Testis (tissue), 3 donors: ENCODE data around the gene PSRC1. TPM values are rescaled to one million over a fixed set of nuclear protein-coding genes. Genes with fewer than 3 reads are reported as not detected.
A peak's percentile ranks its signal among the peaks of the same experiment; 100 is the strongest.

Experiments
- DNase-seq: peaks from one replicate; pipeline ENCODE4 v3.0.0-alpha.2; 2019
- H3K27ac ChIP-seq, 2 donors: fragments of 200-600 bp; sonication (generic); one replicate each; pipeline ENCODE4 v1.5.1; 2019
- H3K27me3 ChIP-seq: fragments of 200-600 bp; sonication (generic); one replicate; pipeline ENCODE4 v1.5.1; 2019
- H3K36me3 ChIP-seq: fragments of 200-600 bp; sonication (generic); one replicate; pipeline ENCODE4 v1.5.1; 2017; ENCODE audit warnings: low read depth; ENCODE audit errors: missing control alignments
- H3K4me1 ChIP-seq: fragments of 200-600 bp; sonication (generic); one replicate; pipeline ENCODE4 v1.5.1; 2019
- H3K4me3 ChIP-seq, 2 donors: fragments of 200-600 bp; sonication (generic); one replicate each; pipeline ENCODE4 v1.5.1; 2017 to 2019
- H3K9me3 ChIP-seq: fragments of 200-600 bp; sonication (generic); one replicate; pipeline ENCODE4 v1.5.1; 2017
- CTCF ChIP-seq, 3 experiments: fragments of 450-650 bp in 2 of 3; fragments of 200-600 bp in 1 of 3; sonication (generic) in 1 of 3; IDR thresholded peaks; one replicate each; pipeline ENCODE4 v1.5.1; 2016 to 2019; ENCODE audit warnings: antibody characterized with exemption in 3 of 3, mild to moderate bottlenecking in 2 of 3, moderate library complexity in 1 of 3
- POLR2A ChIP-seq: fragments of 450-650 bp; IDR thresholded peaks from one replicate; pipeline ENCODE4 v1.6.1; 2017; ENCODE audit warnings: antibody characterized with exemption, mild to moderate bottlenecking, moderate library complexity
- WGBS, 2 donors: methylation state at CpG; one replicate each; pipeline ENCODE4 v1.1.5; 2018; 5-methylcytosine and 5-hydroxymethylcytosine counted together
- intact Hi-C: fragments of 100-400 bp; cut with DNase I; formaldehyde crosslinking; loops from one replicate; pipeline ENCODE4 v1.15.1; 2023; ENCODE audit warnings: low total_unique reads
- polyA plus RNA-seq: library from polyadenylated mRNA; stranded (reverse); fragments of 350-450 nt; fragmentation: Illumina TruSeq; extraction: RNeasy Lipid Tissue Mini Kit (QIAGEN cat#74804); gene quantifications from one replicate; pipeline ENCODE4 v1.2.3, GENCODE V29; 2014; ENCODE audit warnings: low read depth, low replicate concordance; ENCODE audit not compliant: insufficient read depth
- total RNA-seq, 2 donors: library from RNA; depleted of rRNA; stranded (reverse); fragments of >200 nt; gene quantifications; one replicate each; pipeline ENCODE4 v1.2.3, GENCODE V29; 2016

The PSRC1 gene
- total and polyA plus RNA-seq, 3 donors from 2014 or later: 24.0 to 48.9 (median 34.0) TPM

GRCh38 chr1:109251277-109252166, 31.4 kb downstream of the PSRC1 start:
- WGBS, 2 donors: 94 to 96% methylated on average over 30 to 32 of the region's 32 CpGs
- H3K27me3 ChIP-seq: no peaks in the 10 kb centered on the region
- H3K4me3 ChIP-seq: no peak overlapping the region
- no peak overlapping the region for H3K27ac ChIP-seq
- H3K36me3 ChIP-seq: no peaks in the 10 kb centered on the region
- H3K4me1 ChIP-seq: peaks cover 39% of the 10 kb centered on the region
- TF ChIP-seq CTCF (IDR thresholded peaks at IDR 0.05): no peak
- TF ChIP-seq POLR2A: no peak
- no peaks in the 10 kb centered on the region for H3K9me3 ChIP-seq
- intact Hi-C loops: no loop called here
- DNase-seq: no peak

- no peaks in the 10 kb centered on the region for H3K9me3 ChIP-seq
- H3K4me3 ChIP-seq: peak overlapping the region in 1 of 2 donors; percentile 47
- 79 to 82% methylated on average over 18 to 33 of the region's 33 CpGs for WGBS, 2 donors
- H3K27ac ChIP-seq: no peak overlapping the region
- TF ChIP-seq POLR2A (no peak), CTCF (IDR thresholded peaks at IDR 0.05) (no peak)
- no peak for DNase-seq
- intact Hi-C loops: no loop called here
- H3K4me1 ChIP-seq: peaks cover 33% of the 10 kb centered on the region
- no peaks in the 10 kb centered on the region for H3K27me3 ChIP-seq
- no peaks in the 10 kb centered on the region for H3K36me3 ChIP-seq
Observed at GRCh38 chr1:109250454-109251276, 32.3 kb downstream of the PSRC1 start.

GRCh38 chr1:109249654-109250401, 33.1 kb downstream of the PSRC1 start:
- Histone ChIP-seq H3K9me3 (no peaks in the 10 kb centered on the region), H3K4me3 (peak overlapping the region; percentile 47 to 64), H3K4me1 (peaks cover 25% of the 10 kb centered on the region), H3K36me3 (no peaks in the 10 kb centered on the region), H3K27ac (no peak overlapping the region), H3K27me3 (no peaks in the 10 kb centered on the region)
- 2% methylated on average over 72 of the region's 80 CpGs; no CpG with 5 or more reads in 1 of the 2 donors for WGBS, 2 donors
- intact Hi-C loops: no loop called here
- TF ChIP-seq POLR2A: no peak
- no peak for TF ChIP-seq CTCF (IDR thresholded peaks at IDR 0.05)
- DNase-seq: no peak

GRCh38 chr1:109248797-109249629, 33.9 kb downstream of the PSRC1 start, which contains the start of gene CELSR2:
Gene CELSR2, plus strand, starts transcription at chr1:109249539. Its CDS starts 541 bp downstream, at chr1:109250080.
- no peaks in the 10 kb centered on the region for H3K27me3 ChIP-seq
- TF ChIP-seq POLR2A (no peak), CTCF (IDR thresholded peaks at IDR 0.05) (no peak)
- intact Hi-C loops: no loop called here
- no peak within 1 kb of the TSS for H3K27ac ChIP-seq
- DNase-seq: peak; percentile 85
- no peaks in the 10 kb centered on the region for H3K36me3 ChIP-seq
- H3K9me3 ChIP-seq: no peaks in the 10 kb centered on the region
- WGBS, 2 donors: 9 to 45% methylated on average over 5 to 48 of the region's 49 CpGs
- peak within 1 kb of the TSS; percentile 47 to 64 for H3K4me3 ChIP-seq
- H3K4me1 ChIP-seq: peaks cover 17% of the 10 kb centered on the region
